OCI-LY7 (cell line): ENCODE measurements around the gene ASXL2. TPM values are rescaled to one million over a fixed set of nuclear protein-coding genes. Genes with fewer than 3 reads are reported as not detected.

ENCODE experiments used
- BruUV-seq: library from RNA; stranded (reverse); fragments of 400-500 nt; replicated peaks from 2 replicates; lab custom pipeline; 2021; lab: Mats Ljungman, UMichigan
- CTCF ChIA-PET: fragments of 300-600 bp; sonication (Branson Sonifier 250); formaldehyde crosslinking; loops from one replicate; lab custom pipeline; 2022; ENCODE audit warnings: antibody characterized with exemption; ENCODE audit not compliant: unreplicated experiment; lab: Charles Lee
- POLR2A ChIA-PET: fragments of 300-600 bp; sonication (Branson Sonifier 250); formaldehyde crosslinking; loops from one replicate; lab custom pipeline; 2022; ENCODE audit warnings: antibody characterized with exemption; lab: Charles Lee
- DNase-seq: peaks from one replicate; pipeline ENCODE4 v3.0.0-alpha.2; 2015; ENCODE audit warnings: low spot score
- H2AFZ ChIP-seq: fragments of 200-600 bp; sonication (generic), shearing (Covaris generic); 2 replicates; pipeline ENCODE4 v1.6.1; 2014; ENCODE audit warnings: mild to moderate bottlenecking, antibody characterized with exemption, low read length, moderate library complexity
- H3K27ac ChIP-seq: fragments of 200-600 bp; sonication (generic); 2 replicates; pipeline ENCODE4 v1.5.1; 2014; ENCODE audit warnings: mixed run types, low read depth, mild to moderate bottlenecking, moderate library complexity, low read length, inconsistent platforms; ENCODE audit not compliant: poor library complexity, severe bottlenecking
- H3K36me3 ChIP-seq: fragments of 200-600 bp; sonication (generic); 2 replicates; pipeline ENCODE4 v1.6.1; 2014; ENCODE audit warnings: mild to moderate bottlenecking, antibody characterized with exemption, low read length, moderate library complexity, mixed read lengths; ENCODE audit not compliant: insufficient read depth
- H3K4me1 ChIP-seq: fragments of 200-600 bp; sonication (generic); 2 replicates; pipeline ENCODE4 v1.5.1; 2014; ENCODE audit warnings: mild to moderate bottlenecking, low read length; ENCODE audit not compliant: insufficient read depth, poor library complexity, severe bottlenecking
- H3K4me2 ChIP-seq: fragments of 200-600 bp; sonication (generic); 2 replicates; pipeline ENCODE4 v1.6.1; 2014; ENCODE audit warnings: mild to moderate bottlenecking, low read length
- H3K4me3 ChIP-seq: fragments of 200-600 bp; sonication (generic); 2 replicates; pipeline ENCODE4 v1.5.1; 2014; ENCODE audit warnings: mild to moderate bottlenecking, low read depth, low read length; ENCODE audit not compliant: poor library complexity, severe bottlenecking
- H3K79me2 ChIP-seq: fragments of 200-600 bp; sonication (generic); 2 replicates; pipeline ENCODE4 v1.6.1; 2016; ENCODE audit warnings: low read depth, mild to moderate bottlenecking, low read length, moderate library complexity, mixed read lengths; ENCODE audit not compliant: insufficient read depth
- H3K9me2 ChIP-seq: fragments of 200-600 bp; sonication (generic); 2 replicates; pipeline ENCODE4 v1.6.1; 2016; ENCODE audit warnings: mild to moderate bottlenecking, low read length, mixed read lengths; ENCODE audit not compliant: insufficient read depth
- H3K9me3 ChIP-seq: fragments of 200-600 bp; sonication (generic); 2 replicates; pipeline ENCODE4 v1.6.1; 2014; ENCODE audit warnings: mild to moderate bottlenecking, mixed run types, low read length, mixed read lengths
- H4K20me1 ChIP-seq: fragments of 200-600 bp; sonication (generic); 2 replicates; pipeline ENCODE4 v1.6.1; 2014; ENCODE audit warnings: mild to moderate bottlenecking, antibody characterized with exemption, low read length, moderate library complexity, mixed read lengths; ENCODE audit not compliant: insufficient read depth
- CTCF ChIP-seq: fragments of 200-600 bp; sonication (generic); conservative IDR thresholded peaks from 2 replicates; pipeline ENCODE4 v1.5.1; 2014; ENCODE audit warnings: mild to moderate bottlenecking, antibody characterized with exemption, low read length, moderate library complexity, mixed read lengths
- EZH2phosphoT487 ChIP-seq: fragments of 200-600 bp; sonication (generic); IDR thresholded peaks from 2 replicates; pipeline ENCODE4 v1.6.1; 2018; ENCODE audit warnings: low read depth, borderline replicate concordance, mild to moderate bottlenecking, mixed run types, antibody characterized with exemption, low read length, moderate library complexity, mixed read lengths
- intact Hi-C: fragments of 100-400 bp; cut with micrococcal nuclease; formaldehyde crosslinking; loops from one replicate; pipeline ENCODE4 v1.10.0; 2022; ENCODE audit not compliant: unreplicated experiment
- total RNA-seq, 2 experiments: library from RNA; depleted of rRNA in 1 of 2; stranded (reverse); fragments of >200 nt in 1 of 2; shearing (Covaris generic) in 1 of 2; gene quantifications; 2 replicates each; pipeline ENCODE4 v1.2.3, GENCODE V29; 2014 to 2022

ASXL2 gene
- total RNA-seq, 2 experiments from 2014 or later, result 12.4 to 31.8 TPM

- BruUV-seq, result no TSS peak
- H3K27ac ChIP-seq, result no peak overlapping the region
- CTCF ChIA-PET, result interaction anchor here (0.5 kb wide), 1 partner anchor 10 kb away, joined by 3 read pairs; no protein-coding TSS in a partner anchor
- H3K79me2 ChIP-seq, result no peaks in the 10 kb centered on the region
- H2AFZ ChIP-seq, result no peak overlapping the region
- no peak overlapping the region for H3K4me2 ChIP-seq
- no peak for DNase-seq
- no peak overlapping the region for H3K4me3 ChIP-seq
- no peaks in the 10 kb centered on the region for H3K9me2 ChIP-seq
- POLR2A ChIA-PET, result interaction anchor here (1.3 kb wide), 1 partner anchor 26 kb away, joined by 3 read pairs; the partner anchor contains the start of gene DTNB
- H3K4me1 ChIP-seq, result no peaks in the 10 kb centered on the region
- H4K20me1 ChIP-seq, result no peaks in the 10 kb centered on the region
- H3K9me3 ChIP-seq, result no peaks in the 10 kb centered on the region
- H3K36me3 ChIP-seq, result no peaks in the 10 kb centered on the region
- TF ChIP-seq EZH2phosphoT487 (no peak), CTCF (no peak)
- intact Hi-C loops, result no loop called here
Measured at GRCh38 chr2:25698752-25699151, 179.5 kb downstream of the ASXL2 start.

- no peaks in the 10 kb centered on the region for H3K79me2 ChIP-seq
- TF ChIP-seq EZH2phosphoT487 (no peak), CTCF (no peak)
- ChIA-PET POLR2A (interaction anchor here (0.6 to 1.3 kb wide), 2 partner anchors 25 to 1182 kb away, joined by 3 to 5 read pairs; partner anchors contain the start of gene DTNB), CTCF (no interaction called here)
- intact Hi-C loops, result no loop called here
- H3K4me2 ChIP-seq, result no peak overlapping the region
- no peak overlapping the region for H3K27ac ChIP-seq
- no peak overlapping the region for H3K4me3 ChIP-seq
- no TSS peak for BruUV-seq
- H4K20me1 ChIP-seq, result no peaks in the 10 kb centered on the region
- no peaks in the 10 kb centered on the region for H3K9me3 ChIP-seq
- DNase-seq, result no peak
- H3K36me3 ChIP-seq, result no peaks in the 10 kb centered on the region
- H3K9me2 ChIP-seq, result no peaks in the 10 kb centered on the region
- H2AFZ ChIP-seq, result no peak overlapping the region
- no peaks in the 10 kb centered on the region for H3K4me1 ChIP-seq
Measured at GRCh38 chr2:25697559-25698341, 180.5 kb downstream of the ASXL2 start.
